Anterior cingulate cortex (tissue), 58 donors: ENCODE measurements around the gene ZNF143.

Source experiments
- DNase-seq, 58 donors: peaks; one replicate each; lab custom pipeline; 2025; lab: John Stamatoyannopoulos, UW

Gene ZNF143

DNA sequence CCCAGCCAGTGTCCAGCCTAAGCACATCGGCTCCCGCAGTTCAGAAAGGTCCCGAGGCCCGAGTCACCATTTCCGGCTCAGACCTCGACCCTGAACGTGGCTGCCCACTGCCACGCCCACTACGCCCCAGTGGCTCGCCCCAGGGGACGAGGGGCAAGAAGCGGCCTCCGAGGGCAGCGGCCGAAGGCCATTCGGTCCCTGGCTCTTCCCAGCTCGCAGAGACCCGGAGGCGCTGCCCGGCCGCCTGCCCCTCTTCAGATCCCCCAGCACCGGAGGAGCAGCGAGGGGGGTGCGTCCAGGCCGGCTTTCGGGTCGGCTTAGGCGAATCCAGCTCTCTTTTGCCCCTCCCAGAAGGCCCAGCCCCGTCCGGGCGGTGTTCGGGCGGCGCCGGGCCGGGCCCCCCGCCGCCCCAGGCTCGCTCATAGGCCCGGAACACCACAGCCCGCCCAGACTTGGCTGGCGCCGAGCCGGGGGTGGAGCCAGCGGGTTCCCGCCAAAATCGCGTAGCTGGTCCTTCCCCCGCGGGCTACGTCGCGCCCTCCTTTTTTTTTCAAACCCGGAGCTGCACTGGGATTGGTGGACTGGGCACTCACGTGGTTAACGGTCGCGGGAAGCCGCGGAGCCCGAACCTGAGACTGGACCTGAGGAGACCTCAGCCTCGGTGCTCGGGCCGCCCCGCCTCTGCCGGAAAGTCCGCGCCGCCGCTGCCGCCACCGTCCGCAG is 112.4 kb downstream of the ZNF143 start, which contains the start of gene WEE1:
TSS of gene WEE1 (plus strand) at position 619 of the 723 bp plus-strand sequence. CDS start 264 bp downstream, outside the sequence.
- DNase-seq: peak; percentile 42 to 96 (median 88)

DNA sequence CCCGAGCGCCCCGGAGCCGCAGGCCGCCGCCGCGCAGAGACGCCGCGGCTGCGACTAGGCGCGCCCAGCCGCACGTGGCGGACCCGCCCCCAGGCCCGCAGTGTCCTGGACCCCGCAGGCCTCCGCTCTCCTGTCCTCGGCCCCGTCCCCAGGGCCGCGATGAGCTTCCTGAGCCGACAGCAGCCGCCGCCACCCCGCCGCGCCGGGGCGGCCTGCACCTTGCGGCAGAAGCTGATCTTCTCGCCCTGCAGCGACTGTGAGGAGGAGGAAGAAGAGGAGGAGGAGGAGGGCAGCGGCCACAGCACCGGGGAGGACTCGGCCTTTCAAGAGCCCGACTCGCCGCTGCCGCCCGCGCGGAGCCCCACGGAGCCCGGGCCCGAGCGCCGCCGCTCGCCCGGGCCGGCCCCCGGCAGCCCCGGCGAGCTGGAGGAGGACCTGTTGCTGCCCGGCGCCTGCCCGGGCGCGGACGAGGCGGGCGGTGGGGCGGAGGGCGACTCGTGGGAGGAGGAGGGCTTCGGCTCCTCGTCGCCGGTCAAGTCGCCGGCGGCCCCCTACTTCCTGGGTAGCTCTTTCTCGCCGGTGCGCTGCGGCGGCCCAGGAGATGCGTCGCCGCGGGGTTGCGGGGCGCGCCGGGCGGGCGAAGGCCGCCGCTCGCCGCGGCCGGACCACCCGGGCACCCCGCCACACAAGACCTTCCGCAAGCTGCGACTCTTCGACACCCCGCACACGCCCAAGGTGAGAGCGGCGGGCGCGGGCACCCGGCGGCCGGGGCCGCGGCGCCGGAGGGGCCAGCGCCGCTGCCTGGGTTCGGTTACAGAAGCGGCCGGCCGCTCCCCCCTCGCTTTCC is 113.2 kb downstream of the ZNF143 start:
- peak in 5 of 58 donors; percentile 41 to 53 (median 48) for DNase-seq

DNA sequence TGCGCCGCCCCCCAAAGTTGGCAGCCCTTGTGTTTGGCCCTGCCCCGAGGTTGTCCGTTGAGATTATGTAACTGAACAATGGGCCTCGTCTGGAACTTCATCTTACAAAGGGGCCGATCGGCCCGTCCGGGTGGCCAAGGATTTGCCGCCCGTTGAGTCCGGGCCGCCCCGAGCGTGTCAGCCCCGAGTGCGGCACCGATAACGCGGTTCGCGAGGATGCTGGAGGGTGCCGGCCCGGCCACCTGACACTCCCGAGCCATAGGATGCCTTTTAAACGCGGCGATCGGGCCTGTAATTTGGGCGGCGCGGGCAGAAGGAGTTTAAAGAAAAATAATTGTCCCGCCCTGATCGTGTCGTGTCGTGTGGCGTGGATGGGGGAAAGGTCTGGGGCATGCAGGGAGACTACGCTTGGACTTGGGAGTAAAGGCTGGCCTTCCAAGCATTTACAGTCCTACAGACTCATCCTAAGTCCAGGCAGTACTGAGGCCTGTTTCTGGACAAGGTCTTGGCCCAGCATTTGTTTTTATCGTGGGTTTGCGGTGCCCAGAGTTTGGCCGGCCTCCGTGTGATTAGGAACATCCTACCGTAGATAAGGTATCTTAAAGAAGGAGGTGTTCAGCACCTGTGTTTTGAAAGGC is 113.9 kb downstream of the ZNF143 start:
- DNase-seq: peak in 3 of 58 donors; percentile 2 to 7 (median 3)

DNA sequence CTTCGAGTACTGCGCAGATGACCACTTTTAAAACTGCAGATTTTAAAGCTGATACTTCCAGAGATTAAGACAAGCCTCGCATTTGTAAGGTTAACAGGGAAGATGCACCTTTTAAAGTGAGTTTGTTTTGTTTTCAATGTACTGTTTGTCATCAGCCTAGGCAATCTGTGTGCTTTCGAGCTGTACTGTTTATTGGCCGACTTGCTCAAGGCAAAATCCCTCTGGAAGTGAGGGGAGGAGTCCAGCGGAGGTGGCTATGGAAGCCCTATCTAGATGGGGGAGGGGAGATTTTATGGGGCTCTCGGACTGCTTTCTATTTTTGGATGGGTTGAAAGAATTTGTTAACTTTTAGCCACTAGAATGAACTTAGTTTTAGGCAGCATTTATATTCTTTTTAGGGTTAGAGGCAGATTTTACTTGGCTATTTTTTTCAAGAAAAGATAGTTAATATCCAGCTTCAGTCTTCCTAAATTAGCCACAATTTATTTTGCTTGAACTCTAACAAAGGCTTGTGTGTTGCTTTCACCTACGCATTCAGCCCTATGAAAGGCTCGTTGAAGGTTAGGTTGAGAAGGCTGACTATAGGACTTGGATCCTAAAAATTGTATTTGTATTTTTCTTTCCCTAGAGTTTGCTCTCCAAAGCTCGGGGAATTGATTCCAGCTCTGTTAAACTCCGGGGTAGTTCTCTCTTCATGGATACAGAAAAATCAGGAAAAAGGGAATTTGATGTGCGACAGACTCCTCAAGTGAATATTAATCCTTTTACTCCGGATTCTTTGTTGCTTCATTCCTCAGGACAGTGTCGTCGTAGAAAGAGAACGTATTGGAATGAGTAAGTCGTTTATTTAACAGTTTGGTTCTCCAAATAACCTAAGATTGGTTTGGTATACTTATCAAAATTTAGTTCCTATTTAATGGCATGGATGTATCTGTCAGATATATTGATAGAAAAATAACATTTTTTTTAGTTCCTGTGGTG is 114.7 kb downstream of the ZNF143 start:
- DNase-seq: no peak

DNA sequence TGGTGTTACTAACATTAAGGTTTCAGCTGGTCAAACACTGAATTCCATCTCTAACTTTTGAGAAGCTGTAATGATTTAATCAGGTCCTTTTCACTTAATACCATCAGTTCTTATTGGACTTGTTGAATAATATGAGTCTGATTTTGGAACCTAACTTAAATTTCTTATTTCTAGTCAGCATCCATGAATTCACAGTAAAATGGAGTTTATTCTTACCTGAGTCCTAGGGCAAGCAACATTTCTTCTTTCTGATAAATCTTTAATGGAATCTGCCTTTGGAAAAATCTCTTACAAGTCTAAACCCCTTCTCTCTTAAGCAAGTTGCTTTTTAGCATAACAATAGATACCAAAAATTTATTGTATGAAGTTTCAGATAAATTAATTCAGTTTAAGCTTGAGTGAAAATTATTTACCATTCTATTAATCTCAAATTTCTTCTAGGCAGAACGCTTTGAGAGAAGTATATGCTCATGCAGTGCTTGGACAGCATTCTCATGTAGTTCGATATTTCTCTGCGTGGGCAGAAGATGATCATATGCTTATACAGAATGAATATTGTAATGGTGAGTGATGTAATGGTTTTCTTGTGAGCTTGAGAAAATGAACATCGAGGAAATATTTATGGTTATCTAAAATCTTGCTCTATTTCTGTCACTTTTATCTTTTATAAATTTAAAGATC is 116.0 kb downstream of the ZNF143 start:
- no peak for DNase-seq

DNA sequence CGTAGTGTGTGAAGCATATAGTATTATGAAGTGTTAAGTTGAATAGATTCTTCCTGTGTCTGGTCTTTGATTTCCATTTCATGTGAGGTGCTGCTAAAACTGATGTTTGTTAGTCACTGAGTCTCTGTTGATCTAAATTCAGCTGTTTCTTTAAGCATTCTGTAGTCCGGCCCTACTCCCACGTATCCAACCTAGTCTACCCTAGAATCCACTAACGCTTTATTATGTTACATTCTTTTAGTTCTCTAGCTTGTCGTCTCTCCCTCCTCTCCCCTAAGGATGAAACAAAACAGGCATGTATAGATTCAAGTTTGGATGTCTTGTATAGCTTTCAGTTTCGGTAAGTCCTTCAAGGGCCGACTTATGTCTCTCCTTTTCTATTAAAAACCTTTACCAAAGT is 116.7 kb downstream of the ZNF143 start:
- no peak for DNase-seq
